Measurements from ENCODE around the gene OARD1.
A peak's percentile ranks its signal among the peaks of the same experiment; 100 is the strongest.
"Not testable (repeated sequence)": the region's sequence is repeated elsewhere in the genome, so short reads cannot be mapped to it uniquely, and the experiment has no call there.

Gene OARD1, protein sequence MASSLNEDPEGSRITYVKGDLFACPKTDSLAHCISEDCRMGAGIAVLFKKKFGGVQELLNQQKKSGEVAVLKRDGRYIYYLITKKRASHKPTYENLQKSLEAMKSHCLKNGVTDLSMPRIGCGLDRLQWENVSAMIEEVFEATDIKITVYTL

GRCh38 chr6:41071923-41072835 lies at the start of gene OARD1:
TSS of gene OARD1 (minus strand) at chr6:41072356. CDS start at chr6:41071634, 722 bp downstream.
- peak; percentile 100 for DNase-seq

GRCh38 chr6:41120058-41120457 lies 47.9 kb upstream of the OARD1 start:
- no peak for DNase-seq

- no peak for DNase-seq
Measured at GRCh38 chr6:41119508-41119907, 47.4 kb upstream of the OARD1 start.

- DNase-seq = not testable (repeated sequence)
Measured at GRCh38 chr6:41115027-41115426, 42.9 kb upstream of the OARD1 start.

- no peak for DNase-seq
Measured at GRCh38 chr6:41111017-41111416, 38.9 kb upstream of the OARD1 start.

DNA sequence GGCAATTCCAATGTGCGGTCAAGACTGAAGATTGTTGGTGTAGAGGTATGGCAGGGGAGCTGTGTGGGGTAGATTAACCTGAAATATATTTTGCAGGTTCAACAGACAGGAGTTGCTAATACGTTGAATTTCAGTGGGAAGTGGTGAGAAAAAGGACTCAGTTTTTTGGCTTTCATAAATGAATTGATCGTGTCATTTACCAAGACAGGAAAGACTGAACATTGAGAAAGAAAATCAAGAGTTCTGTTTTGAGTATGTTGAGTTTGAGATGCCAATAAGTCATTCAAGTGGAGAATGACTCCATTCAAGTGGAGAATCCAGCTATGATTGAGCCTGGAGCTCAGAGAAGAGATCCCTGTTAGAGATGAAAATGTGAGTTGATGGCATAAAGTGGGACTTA lies 31.7 kb upstream of the OARD1 start:
- DNase-seq = no peak

- DNase-seq = peak; percentile 37
Measured at GRCh38 chr6:41100871-41101287, 28.7 kb upstream of the OARD1 start.

DNA sequence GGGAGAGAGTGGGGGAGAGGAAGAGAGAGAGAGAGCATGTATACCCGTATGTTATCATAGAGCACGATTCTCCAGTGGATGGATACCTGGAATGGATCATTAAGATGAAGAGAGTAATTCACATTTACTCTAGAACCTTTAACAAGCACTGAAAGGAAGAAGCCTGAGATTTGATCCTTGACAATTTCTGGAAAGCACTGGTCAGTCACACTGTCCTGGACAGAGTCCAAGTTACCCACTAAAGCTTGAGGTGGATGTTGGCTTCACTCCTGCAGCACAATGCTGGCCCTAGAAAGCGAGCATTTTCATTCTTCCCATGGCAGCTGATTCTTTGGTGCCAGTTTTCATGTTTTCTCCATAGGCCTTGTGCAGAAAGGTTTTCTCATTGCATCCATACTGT lies 26.2 kb upstream of the OARD1 start:
- DNase-seq = no peak

DNA sequence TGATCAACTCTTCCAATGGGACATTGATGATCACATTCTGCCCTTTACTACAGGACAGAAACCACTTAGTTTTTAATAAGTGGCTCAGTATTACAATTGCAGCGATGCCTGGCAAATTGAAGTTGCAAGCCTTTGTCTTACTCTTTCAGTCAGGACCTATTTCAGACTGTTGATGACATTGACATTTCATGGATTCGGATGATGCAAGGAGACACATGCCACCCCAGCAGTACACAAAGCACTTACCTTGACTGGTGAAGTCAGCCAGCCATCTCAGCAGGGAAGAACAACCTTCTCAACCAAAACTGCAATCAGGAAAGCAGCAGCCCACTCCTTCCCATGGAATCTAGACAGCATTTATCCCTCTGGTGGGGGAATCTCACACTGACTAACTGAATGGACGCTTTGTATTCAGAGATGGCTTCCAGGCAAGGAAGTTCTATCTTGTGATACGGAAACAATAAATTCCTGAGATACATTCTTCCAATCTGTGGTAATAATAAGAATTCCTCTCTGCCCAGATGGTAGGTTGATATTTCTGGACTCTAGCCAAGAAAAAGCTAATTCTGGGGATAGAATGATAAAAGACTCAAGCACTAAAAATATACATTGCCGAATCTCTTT lies 25.4 kb upstream of the OARD1 start:
- no peak for DNase-seq

- no peak for DNase-seq
Measured at GRCh38 chr6:41093729-41094128, 21.6 kb upstream of the OARD1 start.

GRCh38 chr6:41092421-41093140 lies 20.4 kb upstream of the OARD1 start:
- no peak for DNase-seq

- no peak for DNase-seq
Measured at GRCh38 chr6:41090841-41091761, 18.9 kb upstream of the OARD1 start.

DNA sequence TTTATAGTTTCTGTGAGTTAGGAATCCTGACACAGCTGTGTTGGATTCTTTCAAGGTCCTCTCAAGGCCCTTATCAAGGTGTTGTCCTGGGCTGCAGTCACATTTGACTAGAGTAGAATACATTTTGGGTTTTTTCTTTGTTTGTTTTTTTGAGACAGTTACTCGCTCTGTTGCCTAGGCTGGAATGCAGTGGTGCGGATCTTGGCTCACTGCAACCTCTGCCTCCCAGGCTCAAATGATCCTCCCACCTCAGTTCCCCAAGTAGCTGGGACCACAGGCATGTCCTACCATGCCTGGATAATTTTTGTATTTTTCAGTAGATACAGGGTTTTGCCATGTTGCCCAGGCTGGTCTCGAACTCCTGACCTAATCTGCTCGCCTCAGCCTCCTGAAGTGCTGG lies 16.3 kb upstream of the OARD1 start:
- DNase-seq = no peak

DNA sequence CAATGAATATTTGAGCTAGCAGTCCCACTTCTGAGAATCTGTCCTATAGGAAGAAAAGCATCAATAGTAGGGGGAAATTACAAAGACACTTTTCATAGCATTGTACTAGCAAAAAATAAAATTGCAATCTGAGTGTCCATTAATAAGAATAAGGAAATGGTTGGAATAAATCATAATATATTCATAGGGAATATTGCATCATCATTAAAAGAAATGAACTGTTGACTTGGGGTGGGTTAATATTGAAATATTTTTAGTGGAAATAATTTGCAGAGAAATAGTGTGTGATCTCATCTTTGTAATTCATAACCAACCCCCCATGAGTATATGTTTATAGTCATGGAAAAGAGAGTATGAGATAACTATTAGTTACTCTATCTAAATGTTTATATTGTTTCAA lies 13.0 kb upstream of the OARD1 start:
- no peak for DNase-seq

DNA sequence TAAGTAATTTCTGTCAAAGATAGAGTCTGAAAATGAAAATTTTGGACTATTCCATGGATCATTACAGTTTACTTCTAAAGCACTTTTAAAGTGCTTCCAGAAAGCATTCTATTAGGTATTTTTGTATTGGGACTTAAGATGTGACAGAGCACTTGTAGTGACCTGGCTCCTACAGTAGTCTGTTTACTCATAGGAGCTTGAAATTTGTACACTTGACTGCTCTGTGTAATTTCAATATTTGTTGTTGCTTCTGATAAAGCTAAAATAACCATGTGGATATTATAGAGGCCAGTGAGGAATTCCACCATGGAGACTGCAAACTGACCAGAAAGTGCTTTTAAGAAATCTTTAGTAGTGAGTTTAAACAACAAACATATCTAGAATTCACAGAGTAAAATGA lies 10.9 kb upstream of the OARD1 start:
- DNase-seq = no peak

- DNase-seq = no peak
Measured at GRCh38 chr6:41080621-41081020, 8.5 kb upstream of the OARD1 start.

GRCh38 chr6:41079080-41079479 lies 6.9 kb upstream of the OARD1 start:
- DNase-seq = no peak

DNA sequence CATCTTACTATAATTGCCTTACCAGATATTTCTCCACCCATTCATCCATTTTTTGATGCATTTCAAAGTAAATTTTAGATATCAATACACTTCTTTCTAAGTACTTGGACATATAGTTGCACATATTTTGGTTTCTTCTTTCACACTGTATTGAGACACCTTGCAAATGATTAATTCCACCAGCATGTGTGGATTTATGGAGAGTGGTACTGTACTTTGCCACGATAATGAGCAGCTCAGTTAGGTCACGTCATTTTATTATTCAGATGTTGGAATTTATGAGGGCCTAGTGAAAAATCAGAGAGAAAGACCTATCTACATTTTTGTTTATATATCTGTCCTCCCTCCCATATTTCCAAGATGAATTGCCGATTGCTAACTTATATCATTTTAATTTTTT lies 5.9 kb upstream of the OARD1 start:
- no peak for DNase-seq

DNA sequence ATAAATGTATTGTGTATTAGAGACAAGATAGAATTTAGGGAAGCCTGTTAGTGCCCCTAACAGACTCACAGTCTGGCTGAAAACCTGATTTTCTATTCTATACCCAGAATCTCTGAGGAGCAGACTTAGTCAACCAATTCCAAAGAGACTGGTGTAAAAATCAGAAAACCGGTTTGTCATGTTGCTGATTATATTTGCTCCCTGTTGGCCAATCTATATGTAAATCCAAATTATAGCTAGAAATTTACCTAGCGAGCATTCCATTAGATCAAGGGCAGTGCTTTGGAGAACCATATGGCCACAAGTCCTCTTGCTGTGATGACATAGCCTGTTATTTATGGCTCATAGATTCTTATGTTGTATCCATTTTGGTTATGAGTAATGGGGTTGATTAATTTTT lies 5.4 kb upstream of the OARD1 start:
- DNase-seq = no peak

GRCh38 chr6:41075651-41076626 lies 3.8 kb upstream of the OARD1 start:
- no peak for DNase-seq
